ENCODE results near the gene ACO1.

The ACO1 gene

GRCh38 chr9:32502464-32502863 is 118.0 kb downstream of the ACO1 start:
- DNase-seq = no peak

DNA sequence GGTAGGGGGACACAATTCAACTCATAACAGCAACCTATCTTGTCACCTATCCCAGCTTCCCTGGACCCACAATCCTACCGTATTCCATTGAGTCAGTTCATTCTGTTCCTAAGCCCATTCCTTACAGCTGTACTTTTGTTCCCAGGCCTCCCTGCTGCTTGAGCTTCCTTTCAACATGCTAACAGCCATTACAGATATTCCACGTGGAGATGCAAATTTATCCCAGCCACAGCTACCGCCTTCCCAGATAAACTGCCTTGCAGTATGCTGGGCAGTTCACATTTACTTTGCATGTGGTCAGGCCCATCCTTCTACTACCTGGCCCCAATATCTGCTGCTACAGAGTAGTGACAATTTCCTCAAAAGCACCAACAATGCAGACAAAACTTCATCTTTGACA is 118.6 kb downstream of the ACO1 start:
- DNase-seq = no peak
